GM12801 (cell line): ENCODE data around the gene PRX.

ENCODE experiments used
- CTCF ChIP-seq: IDR thresholded peaks from one replicate; pipeline ENCODE4 v1.5.1; 2011; ENCODE audit warnings: control low read depth; ENCODE audit not compliant: insufficient read length; ENCODE audit errors: extremely low read depth

The PRX gene

GRCh38 chr19:40415768-40416167 lies 2.6 kb upstream of the PRX start:
- TF ChIP-seq CTCF: no peak

GRCh38 chr19:40414542-40415535 lies 1.7 kb upstream of the PRX start:
- TF ChIP-seq CTCF: no peak

- no peak for TF ChIP-seq CTCF
These were observed 312 bp downstream of the PRX start for GRCh38 chr19:40412866-40413265.

GRCh38 chr19:40411958-40412499 lies 1.1 kb downstream of the PRX start:
- no peak for TF ChIP-seq CTCF

GRCh38 chr19:40411125-40411842 lies 1.9 kb downstream of the PRX start:
- TF ChIP-seq CTCF: no peak

GRCh38 chr19:40410030-40410389 lies 3.2 kb downstream of the PRX start:
- no peak for TF ChIP-seq CTCF
